SK-N-SH (cell line): ENCODE results near the gene CSH2. TPM values are rescaled to one million over a fixed set of nuclear protein-coding genes. Genes with fewer than 3 reads are reported as not detected.

ENCODE experiments used
- CTCF ChIA-PET: fragments of 300-600, 350-600 bp; formaldehyde crosslinking; extraction: SDS; loops from one replicate; lab custom pipeline; 2021; lab: Yijun Ruan, JAX
- POLR2A ChIA-PET: fragments of 350-600 bp; sonication (Branson Sonifier 250); formaldehyde crosslinking; extraction: SDS; loops from one replicate; lab custom pipeline; 2020; ENCODE audit warnings: antibody characterized with exemption, inconsistent platforms; lab: Yijun Ruan, JAX
- DNase-seq: peaks from one replicate; pipeline ENCODE4 v3.0.0; 2012
- H2AFZ ChIP-seq: fragments of 200-600 bp; sonication (generic); 2 replicates; pipeline ENCODE4 v1.8.1; 2016; ENCODE audit warnings: antibody characterized with exemption, mild to moderate bottlenecking, low read depth
- H3F3A ChIP-seq: fragments of 200-600 bp; sonication (generic); replicated peaks from 2 replicates; pipeline ENCODE3; 2016; ENCODE audit warnings: antibody characterized with exemption, mild to moderate bottlenecking; ENCODE audit not compliant: insufficient read depth
- H3K27ac ChIP-seq, 2 experiments: fragments of 200-500 bp in 1 of 2; fragments of 200-600 bp in 1 of 2; sonication (Bioruptor generic) in 1 of 2; sonication (generic), shearing (Covaris generic) in 1 of 2; 2 replicates each; pipeline versions ENCODE4 v1.5.1 to v1.6.1; 2014 to 2016; ENCODE audit warnings: low read depth in 2 of 2, inconsistent platforms in 1 of 2, low read length in 1 of 2, mild to moderate bottlenecking in 1 of 2, mixed read lengths in 1 of 2
- H3K27me3 ChIP-seq: fragments of 200-600 bp; sonication (generic), shearing (Covaris generic); 2 replicates; pipeline ENCODE4 v1.6.1; 2016; ENCODE audit warnings: mixed run types; ENCODE audit not compliant: insufficient read depth
- H3K36me3 ChIP-seq, 2 experiments: fragments of 200-500 bp in 1 of 2; fragments of 200-600 bp in 1 of 2; sonication (Bioruptor generic) in 1 of 2; sonication (generic) in 1 of 2; replicated peaks in 1 of 2; 2 replicates each; pipeline versions ENCODE3 to v1.5.1; 2014 to 2016; ENCODE audit warnings: low read length in 1 of 2, mild to moderate bottlenecking in 1 of 2; ENCODE audit not compliant: insufficient read depth in 2 of 2, control insufficient read depth in 1 of 2
- H3K4me1 ChIP-seq, 2 experiments: fragments of 200-500 bp in 1 of 2; fragments of 200-600 bp in 1 of 2; sonication (Bioruptor generic) in 1 of 2; sonication (generic), shearing (Covaris generic) in 1 of 2; 2 replicates each; pipeline versions ENCODE4 v1.5.1 to v1.6.1; 2014 to 2016; ENCODE audit warnings: low read depth in 1 of 2, low read length in 1 of 2, mixed run types in 1 of 2; ENCODE audit not compliant: insufficient read depth in 2 of 2, control insufficient read depth in 1 of 2
- H3K4me2 ChIP-seq: fragments of 200-600 bp; sonication (generic), shearing (Covaris generic); 2 replicates; pipeline ENCODE4 v1.6.1; 2017; ENCODE audit warnings: mixed run types
- H3K4me3 ChIP-seq, 2 experiments: fragments of 200-500 bp in 1 of 2; fragments of 200-600 bp in 1 of 2; sonication (Bioruptor generic) in 1 of 2; sonication (generic), shearing (Covaris generic) in 1 of 2; 2 replicates each; pipeline versions ENCODE4 v1.5.1 to v1.8.1; 2014 to 2016; ENCODE audit warnings: low read depth in 2 of 2, inconsistent platforms in 1 of 2, low read length in 1 of 2, mild to moderate bottlenecking in 1 of 2, mixed read lengths in 1 of 2, moderate library complexity in 1 of 2
- H3K79me2 ChIP-seq: fragments of 200-600 bp; sonication (generic); 2 replicates; pipeline ENCODE4 v1.8.1; 2017; ENCODE audit warnings: mild to moderate bottlenecking; ENCODE audit not compliant: insufficient read depth
- H3K9ac ChIP-seq: fragments of 200-600 bp; sonication (generic); 2 replicates; pipeline ENCODE4 v1.6.1; 2017; ENCODE audit warnings: mixed run types
- H3K9me2 ChIP-seq: fragments of 200-600 bp; sonication (generic); 2 replicates; pipeline ENCODE4 v1.6.1; 2017; ENCODE audit warnings: mixed run types
- H3K9me3 ChIP-seq: fragments of 200-600 bp; sonication (generic); 2 replicates; pipeline ENCODE4 v1.6.1; 2017; ENCODE audit warnings: mixed run types, mild to moderate bottlenecking, moderate library complexity
- H4K20me1 ChIP-seq: fragments of 200-600 bp; sonication (generic); 2 replicates; pipeline ENCODE4 v1.6.1; 2017; ENCODE audit warnings: mild to moderate bottlenecking, mixed run types; ENCODE audit not compliant: insufficient read depth
- ELF1 ChIP-seq: IDR thresholded peaks from 2 replicates; pipeline ENCODE4 v1.4.0; 2012
- EP300 ChIP-seq, 2 experiments: IDR thresholded peaks; 2 replicates each; pipeline versions ENCODE4 v1.4.0 to v1.6.1; 2012; ENCODE audit warnings: borderline replicate concordance in 1 of 2, low read depth in 1 of 2, low read length in 1 of 2
- EZH2phosphoT487 ChIP-seq: fragments of 200-600 bp; sonication (generic); IDR thresholded peaks from 2 replicates; pipeline ENCODE4 v1.6.1; 2017; ENCODE audit warnings: low read depth, mixed run types, mild to moderate bottlenecking, antibody characterized with exemption, moderate library complexity, borderline replicate concordance
- NFIC ChIP-seq: IDR thresholded peaks from 2 replicates; pipeline ENCODE4 v1.4.0; 2012; ENCODE audit warnings: borderline replicate concordance
- TAF1 ChIP-seq: IDR thresholded peaks from 2 replicates; pipeline ENCODE4 v1.6.1; 2012; ENCODE audit warnings: low read depth, mild to moderate bottlenecking, low read length, moderate library complexity, borderline replicate concordance
- TCF12 ChIP-seq: IDR thresholded peaks from 2 replicates; pipeline ENCODE4 v1.4.0; 2012
- TEAD4 ChIP-seq: IDR thresholded peaks from 2 replicates; pipeline ENCODE4 v1.4.0; 2012; ENCODE audit warnings: mild to moderate bottlenecking, borderline replicate concordance; ENCODE audit not compliant: insufficient read depth
- USF1 ChIP-seq: IDR thresholded peaks from 2 replicates; pipeline ENCODE4 v1.4.0; 2012; ENCODE audit warnings: low read depth, borderline replicate concordance
- ZBTB33 ChIP-seq: IDR thresholded peaks from 2 replicates; pipeline ENCODE4 v1.4.0; 2012; ENCODE audit warnings: low read depth, borderline replicate concordance
- WGBS: methylation state at CpG from one replicate; pipeline ENCODE4 v1.1.6; 2017; ENCODE audit warnings: low lambda C conversion rate; 5-methylcytosine and 5-hydroxymethylcytosine counted together
- polyA plus RNA-seq, 3 experiments: library from polyadenylated mRNA; depleted of rRNA; stranded (reverse); fragments of >200 nt; gene quantifications; 2 replicates each; pipeline ENCODE4 v1.2.3, GENCODE V29; 2012
- TF ChIP-seq, protein P1 (sequence below): fragments of 200-600 bp; sonication (generic); IDR thresholded peaks from 2 replicates; pipeline ENCODE4 v1.6.1; 2017; ENCODE audit warnings: antibody characterized with exemption, mild to moderate bottlenecking, moderate library complexity

Gene CSH2
- polyA plus RNA-seq, 1 of the 3 experiments (the other 2 are of a cell fraction), result not detected

DNA sequence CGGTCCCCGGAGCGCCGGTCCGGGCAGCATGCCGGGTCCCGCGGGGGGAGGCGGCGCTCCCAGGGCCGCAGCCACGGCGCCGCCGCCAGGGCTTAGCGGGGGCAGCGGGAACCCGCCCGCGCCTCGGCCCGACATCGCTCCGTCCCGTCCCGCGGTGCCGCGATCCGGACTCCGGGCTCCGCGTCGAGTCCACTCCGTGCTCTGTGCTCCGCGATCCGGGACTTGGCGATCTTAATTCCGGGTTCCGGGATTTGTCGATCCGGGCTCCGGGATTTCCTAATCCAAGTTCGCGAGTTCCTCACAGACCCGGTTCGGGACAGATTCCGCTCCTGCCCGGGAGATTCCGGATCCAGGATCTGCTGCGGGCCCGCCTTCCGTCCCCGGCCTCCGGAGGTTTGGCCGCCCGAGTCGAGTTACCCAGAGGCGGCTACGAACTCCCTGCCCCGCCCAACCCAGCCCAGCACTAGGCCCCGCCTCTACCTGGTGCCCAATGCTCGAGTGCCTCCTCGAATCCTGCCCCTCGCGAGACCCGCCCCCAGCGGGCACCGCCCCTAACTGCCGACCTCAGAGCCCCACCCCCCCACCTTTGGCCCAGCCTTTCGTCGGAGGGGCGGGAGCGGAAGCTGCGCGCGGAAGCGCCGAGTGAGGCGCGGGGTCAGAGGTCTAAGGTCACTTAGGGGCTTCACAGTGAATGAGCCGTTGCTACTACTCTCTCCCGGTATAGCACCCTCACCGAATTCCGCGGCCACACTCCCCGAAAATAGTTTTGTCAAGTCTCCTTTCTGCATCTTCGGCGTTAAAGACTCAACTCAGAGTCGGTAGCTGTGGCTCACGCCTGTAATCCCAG, 30.7 kb downstream of the CSH2 start, which contains the start of gene SMARCD2 (continued):
- TF ChIP-seq EP300 (IDR thresholded peaks at IDR 0.05; ENCODE audit: borderline replicate concordance in 1 of 2, low read depth in 1 of 2, low read length in 1 of 2) (peak; percentile 60 to 76; a peak in 3 of 4 replicates), NFIC (peak; percentile 64; the same call in 1 of the 2 replicates), TEAD4 (peak; percentile 87), USF1 (0 out of 2 replicates have a peak, but pooled peaks have one; percentile 50), ZBTB33 (peak; percentile 64; the same call in 1 of the 2 replicates), ELF1 (peak; percentile 90)
- TF ChIP-seq, protein P1, sequence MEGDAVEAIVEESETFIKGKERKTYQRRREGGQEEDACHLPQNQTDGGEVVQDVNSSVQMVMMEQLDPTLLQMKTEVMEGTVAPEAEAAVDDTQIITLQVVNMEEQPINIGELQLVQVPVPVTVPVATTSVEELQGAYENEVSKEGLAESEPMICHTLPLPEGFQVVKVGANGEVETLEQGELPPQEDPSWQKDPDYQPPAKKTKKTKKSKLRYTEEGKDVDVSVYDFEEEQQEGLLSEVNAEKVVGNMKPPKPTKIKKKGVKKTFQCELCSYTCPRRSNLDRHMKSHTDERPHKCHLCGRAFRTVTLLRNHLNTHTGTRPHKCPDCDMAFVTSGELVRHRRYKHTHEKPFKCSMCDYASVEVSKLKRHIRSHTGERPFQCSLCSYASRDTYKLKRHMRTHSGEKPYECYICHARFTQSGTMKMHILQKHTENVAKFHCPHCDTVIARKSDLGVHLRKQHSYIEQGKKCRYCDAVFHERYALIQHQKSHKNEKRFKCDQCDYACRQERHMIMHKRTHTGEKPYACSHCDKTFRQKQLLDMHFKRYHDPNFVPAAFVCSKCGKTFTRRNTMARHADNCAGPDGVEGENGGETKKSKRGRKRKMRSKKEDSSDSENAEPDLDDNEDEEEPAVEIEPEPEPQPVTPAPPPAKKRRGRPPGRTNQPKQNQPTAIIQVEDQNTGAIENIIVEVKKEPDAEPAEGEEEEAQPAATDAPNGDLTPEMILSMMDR, result no peak

- Histone ChIP-seq H3K27me3 (no peaks in the 10 kb centered on the region), H3K9me3 (no peaks in the 10 kb centered on the region), H3K27ac (peak overlapping the region; percentile 67 to 97), H3K4me3 (peak overlapping the region; percentile 59 to 76), H3K36me3 (peaks cover 0 to 3% of the 10 kb centered on the region in 2 experiments), H3K9ac (peak overlapping the region; percentile 89), H4K20me1 (peaks cover 21% of the 10 kb centered on the region; the same call in 1 of the 2 replicates), H2AFZ (peak overlapping the region; percentile 68), H3K4me1 (peaks cover 27 to 41% of the 10 kb centered on the region in 2 experiments), H3F3A (peaks cover 9% of the 10 kb centered on the region), H3K4me2 (peak overlapping the region; percentile 93), H3K9me2 (no peaks in the 10 kb centered on the region), H3K79me2 (peaks cover 51% of the 10 kb centered on the region)
- 0% methylated on average over 12 of the region's 36 CpGs for WGBS
- ChIA-PET POLR2A (interaction anchor here (1.1 to 9.2 kb wide), 5 partner anchors 12 to 664 kb away, joined by 3 to 108 read pairs (median 5); partner anchors contain the start of genes CCDC47, CEP95, DDX42 and DDX5), CTCF (interaction anchor here (0.7 to 9.1 kb wide), 6 partner anchors 14 to 68 kb away, joined by 3 to 96 read pairs (median 5); partner anchors contain the start of genes CCDC47, DDX42, FTSJ3 and PSMC5)
- TF ChIP-seq EZH2phosphoT487 (no peak), TCF12 (no peak), TAF1 (no peak)
- DNase-seq, result no peak
Observed at GRCh38 chr17:63842173-63842539, 31.3 kb downstream of the CSH2 start.
